ENCODE results near the gene SVOP.

SVOP gene

DNA sequence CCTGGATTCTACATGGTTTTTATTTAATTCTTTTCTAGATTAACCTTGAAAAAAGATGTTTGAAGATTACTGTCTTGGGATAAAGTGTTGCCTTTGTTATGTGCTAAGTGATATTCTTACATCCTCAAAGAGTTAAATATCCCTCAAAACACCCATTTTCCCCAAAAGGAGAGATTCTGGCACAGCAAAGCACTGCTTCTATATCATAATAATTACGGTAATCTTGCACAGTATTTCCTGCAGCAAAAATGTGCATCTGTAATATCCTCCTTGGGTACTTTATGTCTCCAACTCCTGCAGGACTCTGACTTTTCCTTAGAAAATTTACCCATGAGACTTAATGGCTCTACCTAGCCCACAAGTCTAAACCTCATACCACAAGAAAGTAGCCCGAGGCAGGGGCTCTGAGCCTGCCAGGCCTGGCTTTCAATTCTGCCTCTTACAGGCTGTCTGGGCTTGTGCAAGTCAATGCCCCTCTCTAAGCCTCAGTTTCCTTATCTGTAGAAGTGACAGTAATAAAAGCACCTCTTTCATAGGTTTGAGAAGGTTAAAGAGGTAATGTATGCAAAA, 45.8 kb downstream of the SVOP start:
- no peak overlapping the region for H3K4me3 ChIP-seq (ENCODE audit: low read length)
- TF ChIP-seq ZNF274 (IDR thresholded peaks at IDR 0.05; ENCODE audit: low read depth, low read length) = no peak

DNA sequence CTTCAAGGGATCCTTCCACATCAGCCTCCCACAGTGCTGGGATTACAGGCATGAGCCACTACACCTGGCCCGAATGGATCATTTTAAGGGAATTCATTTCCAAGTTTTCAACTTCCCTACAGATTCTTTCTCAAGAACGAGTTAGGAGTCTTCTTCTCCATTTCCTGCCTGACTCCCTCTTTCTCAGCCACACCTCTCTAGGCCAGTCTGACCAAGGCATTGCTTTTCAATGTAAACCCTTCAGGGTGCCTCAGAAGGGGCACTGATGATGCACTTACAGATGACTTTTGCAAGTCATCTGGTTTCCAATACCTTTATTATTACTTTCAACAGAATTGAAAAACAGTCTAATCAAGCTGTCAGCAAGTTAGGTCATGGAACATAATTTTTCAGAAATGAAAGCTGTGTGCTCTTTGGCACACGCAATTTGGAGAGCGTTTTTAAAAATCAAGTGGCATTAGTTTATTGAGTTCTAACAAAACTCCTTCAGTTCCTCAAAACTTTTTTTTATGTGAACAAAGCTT, 47.2 kb downstream of the SVOP start:
- TF ChIP-seq ZNF274 (IDR thresholded peaks at IDR 0.05; ENCODE audit: low read depth, low read length) = no peak
- H3K4me3 ChIP-seq (ENCODE audit: low read length) = no peak overlapping the region

DNA sequence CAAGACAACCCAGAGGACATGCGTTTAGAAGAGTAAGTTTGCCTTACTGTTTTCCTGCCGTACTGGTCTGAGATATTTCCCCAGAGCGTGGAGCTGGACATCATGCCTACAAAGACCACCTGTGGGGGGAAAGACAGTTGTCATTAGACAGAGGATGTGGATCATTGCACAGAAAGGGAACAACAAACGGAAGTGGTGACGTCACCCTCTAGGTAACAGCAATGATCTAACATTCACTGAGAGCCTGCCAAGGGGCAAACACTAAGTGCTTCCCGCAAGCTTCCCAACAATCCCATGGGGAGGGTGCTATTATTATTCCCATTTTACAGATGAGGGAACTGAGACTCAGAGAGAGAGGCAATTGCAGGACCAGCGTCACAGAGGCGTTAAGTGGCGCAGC, 48.5 kb downstream of the SVOP start:
- no peak for TF ChIP-seq ZNF274 (IDR thresholded peaks at IDR 0.05; ENCODE audit: low read depth, low read length)
- H3K4me3 ChIP-seq (ENCODE audit: low read length) = no peak overlapping the region

DNA sequence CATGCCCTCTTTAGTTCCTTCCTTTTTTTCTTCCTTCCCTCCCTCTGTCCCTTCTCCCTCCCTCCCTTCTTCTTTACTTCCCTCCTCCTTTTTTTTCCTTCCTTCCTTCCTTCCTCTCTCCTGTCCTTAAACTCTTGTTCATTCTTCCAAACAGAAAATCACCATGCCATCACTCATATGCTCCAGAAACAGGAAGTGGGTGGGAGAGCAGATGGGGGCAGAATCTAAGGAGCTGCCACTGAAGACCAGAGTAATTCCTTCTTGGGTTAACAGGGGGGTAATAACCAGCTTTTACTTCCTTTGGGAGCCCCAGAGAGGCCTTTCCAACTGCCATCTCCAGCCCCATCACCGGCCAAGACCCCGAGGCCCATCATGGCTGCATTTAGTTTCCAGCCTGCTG, 51.2 kb downstream of the SVOP start:
- H3K4me3 ChIP-seq (ENCODE audit: low read length) = no peak overlapping the region
- no peak for TF ChIP-seq ZNF274 (IDR thresholded peaks at IDR 0.05; ENCODE audit: low read depth, low read length)

DNA sequence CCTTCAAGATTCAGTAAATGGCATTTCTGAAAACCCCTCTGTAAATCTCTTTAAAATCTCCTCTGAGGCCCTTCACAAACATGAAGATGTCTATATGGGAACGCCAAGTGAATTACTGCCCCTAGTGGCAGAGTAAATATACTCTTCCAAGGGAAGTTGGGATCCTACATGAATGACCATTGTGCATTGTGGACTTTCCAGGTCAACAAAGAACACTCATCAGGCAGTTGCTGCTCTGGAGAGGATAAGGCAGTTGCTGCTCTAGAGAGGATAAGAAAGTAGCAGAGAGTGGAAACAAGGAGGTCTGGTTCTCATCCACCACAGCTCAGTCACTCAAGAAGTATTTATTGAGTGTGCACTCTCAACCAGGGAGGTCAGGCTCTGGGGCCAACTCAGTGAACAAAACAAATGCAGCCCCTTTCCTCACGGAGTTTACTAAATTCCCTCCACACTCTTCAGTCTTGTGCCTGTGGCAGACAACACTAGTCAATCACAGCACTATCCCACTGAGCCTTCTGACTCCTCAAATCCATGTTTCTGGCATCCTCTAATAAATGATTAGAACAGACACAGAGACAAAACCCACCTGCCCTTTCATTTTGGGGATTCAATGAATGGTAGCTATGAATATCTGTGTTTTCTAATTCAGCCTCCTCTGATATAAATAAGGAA, 52.9 kb downstream of the SVOP start:
- H3K4me3 ChIP-seq (ENCODE audit: low read length) = no peak overlapping the region
- TF ChIP-seq ZNF274 (IDR thresholded peaks at IDR 0.05; ENCODE audit: low read depth, low read length) = no peak

DNA sequence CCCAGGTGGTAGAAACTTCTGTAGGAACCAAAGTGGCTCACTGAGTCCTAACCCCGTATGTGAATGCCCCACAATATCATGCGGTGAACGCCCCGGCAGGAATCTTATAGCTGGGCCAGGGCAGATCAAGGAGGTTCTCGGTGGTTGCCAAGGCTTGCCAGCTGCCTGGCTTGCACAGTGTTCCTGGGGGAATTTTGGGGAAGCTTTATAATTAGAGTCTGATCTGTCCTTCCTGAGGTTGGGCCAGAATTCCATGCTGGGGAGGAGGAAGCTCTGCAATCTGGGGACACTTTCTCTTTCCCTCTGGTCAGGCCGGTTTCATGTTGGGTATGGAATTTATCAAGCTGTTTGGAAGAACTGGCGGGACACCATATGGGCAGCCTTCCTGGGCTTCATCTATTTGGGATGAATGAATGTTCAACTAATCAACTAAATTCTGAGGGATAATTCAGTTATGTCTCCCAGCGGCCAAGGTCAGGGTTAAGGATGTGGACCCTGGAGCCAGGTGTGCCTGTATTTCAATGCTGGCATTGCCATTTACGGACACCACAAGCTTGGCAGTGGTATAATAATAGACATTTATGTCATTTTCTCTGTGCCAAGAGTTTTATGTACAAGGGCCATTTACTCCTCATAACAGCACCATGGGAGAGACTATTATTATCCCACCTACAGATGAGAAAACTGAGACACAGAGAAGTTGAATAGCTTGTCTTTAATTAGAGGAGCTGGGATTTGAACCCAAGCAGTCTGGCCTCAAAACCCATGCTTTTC, 54.3 kb downstream of the SVOP start:
- TF ChIP-seq ZNF274 (IDR thresholded peaks at IDR 0.05; ENCODE audit: low read depth, low read length) = no peak

DNA sequence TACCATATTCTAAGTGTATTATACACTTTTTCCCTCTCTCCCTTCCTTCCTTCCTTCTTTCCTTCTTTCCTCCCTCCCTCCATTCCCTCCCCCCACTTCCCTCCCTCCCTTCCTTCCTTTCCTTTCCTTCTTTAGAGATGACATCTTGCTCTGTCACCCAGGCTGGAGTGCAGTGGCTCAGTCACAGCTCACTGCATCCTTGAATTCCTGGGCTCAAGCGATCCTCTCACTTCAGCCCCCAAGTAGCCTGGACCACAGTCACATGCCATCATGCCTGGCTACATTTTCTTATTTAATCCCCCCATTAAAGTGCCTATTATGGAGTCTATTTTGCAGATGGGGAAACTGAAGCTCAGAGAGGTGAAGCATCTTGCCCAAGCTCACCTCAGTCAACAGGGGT, 55.0 kb downstream of the SVOP start:
- no peak for TF ChIP-seq ZNF274 (IDR thresholded peaks at IDR 0.05; ENCODE audit: low read depth, low read length)

More for the DNA sequence above, 54.3 kb downstream of the SVOP start:
- no peak overlapping the region for H3K4me3 ChIP-seq (ENCODE audit: low read length)

DNA sequence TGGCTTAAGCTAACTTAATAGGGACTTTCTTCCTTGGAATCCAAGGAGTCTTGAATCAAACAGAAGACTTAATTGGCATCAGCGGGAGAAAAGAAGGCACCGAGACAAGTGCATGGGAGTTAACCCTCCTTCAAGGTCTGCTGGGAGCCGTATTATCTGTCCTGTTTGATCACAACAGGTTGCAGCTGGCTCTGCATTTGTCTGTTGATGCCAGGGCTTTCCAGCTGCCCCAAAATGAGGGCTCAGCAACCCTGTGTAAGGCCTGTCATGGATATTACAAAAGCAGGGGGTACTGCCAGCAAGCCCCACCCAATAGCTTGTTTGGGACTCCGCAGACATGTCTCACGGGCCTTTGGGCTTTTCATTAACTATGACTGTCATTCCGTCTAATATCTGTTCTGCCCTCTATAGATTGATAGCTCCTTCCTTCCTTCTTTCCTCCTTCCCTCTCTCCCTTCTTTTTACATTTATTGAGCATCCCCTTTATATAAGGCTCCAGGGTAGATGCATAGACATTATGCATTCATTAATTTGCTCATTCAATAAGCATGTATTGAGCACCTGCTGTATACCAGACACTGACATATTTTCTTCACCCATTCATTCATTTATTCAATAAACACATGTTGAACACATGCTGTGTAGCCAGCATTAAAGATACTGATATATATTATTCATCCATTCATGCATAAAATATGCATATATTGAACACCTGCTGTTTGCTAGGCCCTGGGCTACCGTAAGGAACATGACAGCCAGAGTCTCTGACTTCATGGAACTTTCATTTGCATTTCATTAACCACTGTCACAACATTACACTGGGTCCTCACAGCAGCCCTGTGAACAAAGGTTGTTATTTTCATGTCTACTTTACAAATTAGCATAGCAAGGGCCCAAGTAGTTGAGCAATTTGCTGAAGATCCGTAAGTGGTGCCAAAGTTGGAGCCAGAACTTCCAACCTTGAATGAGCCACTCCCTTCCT, 56.2 kb downstream of the SVOP start:
- no peak overlapping the region for H3K4me3 ChIP-seq (ENCODE audit: low read length)
- TF ChIP-seq ZNF274 (IDR thresholded peaks at IDR 0.05; ENCODE audit: low read depth, low read length) = no peak

More for the DNA sequence above, 55.0 kb downstream of the SVOP start:
- no peak overlapping the region for H3K4me3 ChIP-seq (ENCODE audit: low read length)

DNA sequence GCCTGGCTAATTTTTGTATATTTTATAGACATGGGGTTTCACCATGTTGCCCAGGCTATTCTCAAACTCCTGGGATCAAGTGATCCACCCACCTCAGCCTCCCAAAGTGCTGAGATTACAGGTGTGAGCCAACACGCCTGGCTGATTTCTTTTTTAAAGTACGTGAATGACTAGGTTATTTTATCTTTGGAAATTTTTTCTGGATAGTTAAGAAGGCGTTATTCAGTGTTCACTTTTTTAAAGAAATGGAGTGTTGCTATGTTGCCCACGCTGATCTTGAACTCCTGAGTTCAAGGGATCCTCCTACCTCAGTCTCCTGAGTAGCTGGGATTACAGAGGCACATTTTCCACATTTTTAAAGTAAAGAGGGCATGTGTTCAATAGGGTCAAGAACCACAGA, 58.6 kb downstream of the SVOP start:
- no peak overlapping the region for H3K4me3 ChIP-seq (ENCODE audit: low read length)
- no peak for TF ChIP-seq ZNF274 (IDR thresholded peaks at IDR 0.05; ENCODE audit: low read depth, low read length)

DNA sequence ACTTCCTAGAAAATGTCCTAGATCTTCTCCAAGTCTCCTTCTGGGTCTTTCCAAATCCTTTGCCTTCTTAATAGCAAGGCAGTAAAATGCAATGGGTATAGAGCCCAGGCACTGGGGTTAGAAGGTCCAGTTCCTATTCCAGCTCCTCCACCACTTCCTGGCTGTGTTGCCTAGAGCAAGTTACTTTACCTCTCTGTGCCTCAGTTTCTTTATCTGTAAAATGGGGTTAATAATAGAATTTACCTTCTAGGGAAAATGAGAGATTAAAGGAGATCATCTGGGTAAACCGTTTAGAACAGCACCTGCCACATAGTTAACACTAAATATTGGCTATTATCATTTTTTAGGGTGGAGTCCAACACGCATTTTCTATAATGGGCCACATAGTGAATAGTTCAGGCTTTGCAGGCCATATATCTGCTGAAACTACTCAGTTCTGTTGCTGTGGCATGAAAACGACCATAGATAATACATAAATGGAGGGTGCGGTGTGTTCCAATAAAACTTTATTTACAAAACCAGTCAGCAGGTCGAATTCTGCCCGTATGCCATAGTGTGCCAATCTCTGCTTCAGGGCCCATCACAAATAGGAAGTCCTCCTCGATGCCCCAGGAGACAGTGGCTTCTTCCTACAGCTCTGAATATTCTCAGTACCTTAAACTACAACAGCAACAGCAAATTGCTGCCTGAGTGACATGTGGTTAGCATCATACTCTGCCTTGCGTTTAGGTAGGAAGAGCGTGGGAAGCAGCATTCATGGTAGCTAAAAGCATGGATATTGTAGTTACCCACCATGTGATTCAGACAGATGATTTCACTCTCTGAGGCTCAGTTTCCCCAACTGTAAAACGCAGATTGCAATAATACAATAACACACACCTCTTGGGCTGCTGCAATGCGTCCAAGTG, 60.9 kb downstream of the SVOP start:
- no peak overlapping the region for H3K4me3 ChIP-seq (ENCODE audit: low read length)
- TF ChIP-seq ZNF274 (IDR thresholded peaks at IDR 0.05; ENCODE audit: low read depth, low read length) = no peak

DNA sequence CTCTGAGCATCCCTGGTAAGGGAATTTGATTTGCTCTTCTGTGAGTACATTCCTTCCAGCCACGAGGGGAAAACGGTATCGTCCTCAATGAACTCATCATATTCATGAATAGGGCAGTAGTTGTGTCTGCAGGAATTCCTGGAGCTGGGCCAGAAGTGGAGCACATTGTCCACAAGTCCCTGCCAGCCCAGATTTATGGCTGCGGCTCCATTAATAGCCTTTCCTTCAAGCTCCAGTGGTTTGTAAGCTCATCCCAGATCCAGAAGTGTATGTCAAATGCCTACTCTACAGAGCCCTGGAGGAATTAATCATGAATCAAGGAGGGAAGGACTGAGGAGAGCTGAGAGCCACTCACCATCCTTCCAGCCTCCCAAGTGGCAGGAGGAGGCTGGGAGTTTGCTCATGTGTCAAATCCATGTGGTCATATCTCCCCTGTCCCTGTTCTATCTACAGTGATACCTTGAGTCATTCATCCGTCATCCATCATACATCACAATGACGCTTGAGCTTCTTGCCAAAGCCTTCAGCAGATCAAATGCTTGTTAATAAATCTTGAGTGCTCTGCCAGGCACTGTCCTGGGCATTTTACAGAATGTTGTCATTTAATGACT, 65.5 kb downstream of the SVOP start:
- no peak overlapping the region for H3K4me3 ChIP-seq (ENCODE audit: low read length)
- TF ChIP-seq ZNF274 (IDR thresholded peaks at IDR 0.05; ENCODE audit: low read depth, low read length) = no peak

DNA sequence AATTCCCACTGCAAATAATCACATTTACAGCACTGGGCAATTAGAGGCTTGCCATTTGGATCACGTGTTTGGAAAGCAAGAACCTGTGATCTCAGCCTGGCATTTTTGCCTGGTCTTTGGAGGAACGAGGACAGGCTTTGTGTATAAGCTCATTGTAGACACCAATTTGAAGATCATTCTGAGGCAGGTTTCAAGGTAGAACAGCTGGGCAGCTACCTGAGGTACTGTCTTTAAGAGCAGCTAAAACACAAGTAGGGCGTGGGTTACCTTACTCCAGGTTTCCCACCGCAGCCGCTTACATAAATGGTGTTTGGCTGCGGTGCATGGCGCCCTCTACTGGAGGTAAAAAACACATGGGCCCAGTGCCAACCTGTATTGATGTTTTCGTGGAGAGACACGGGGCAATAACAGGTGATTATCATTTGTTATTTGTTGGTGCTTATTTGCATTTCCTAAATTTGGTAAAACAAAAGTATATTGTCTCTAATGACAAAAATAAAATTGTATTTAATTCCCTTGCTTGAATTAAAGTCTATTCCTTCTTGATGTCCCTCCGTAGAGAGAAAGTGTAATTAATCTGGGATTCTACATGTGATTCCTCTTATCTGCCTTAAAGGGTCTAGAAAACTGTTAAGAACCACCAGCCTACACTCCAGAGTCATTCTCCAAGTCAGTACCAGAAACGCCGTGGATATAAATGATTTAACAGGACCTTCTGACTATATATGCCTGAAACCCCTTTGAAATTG, 69.7 kb downstream of the SVOP start:
- H3K4me3 ChIP-seq (ENCODE audit: low read length) = no peak overlapping the region
- no peak for TF ChIP-seq ZNF274 (IDR thresholded peaks at IDR 0.05; ENCODE audit: low read depth, low read length)

Data from GM08714 (cell line).